ENCODE data around the gene NABP1. TPM values are rescaled to one million over a fixed set of nuclear protein-coding genes. Genes with fewer than 3 reads are reported as not detected.

The NABP1 gene
- total RNA-seq, 1 donor from 2014 or later: 20.5 TPM

GRCh38 chr2:191675807-191676721 is 1.9 kb upstream of the NABP1 start:
- Mint-ChIP-seq H3K36me3 (ENCODE audit: low read depth, unreplicated experiment) (peaks cover 4% of the 10 kb centered on the region), H3K27ac (ENCODE audit: unreplicated experiment) (peak overlapping the region; percentile 96), H3K9me3 (ENCODE audit: unreplicated experiment) (no peaks in the 10 kb centered on the region), H3K27me3 (ENCODE audit: unreplicated experiment) (peaks cover 12% of the 10 kb centered on the region), H3K4me1 (ENCODE audit: unreplicated experiment) (peaks cover 27% of the 10 kb centered on the region), H3K4me3 (ENCODE audit: unreplicated experiment) (peak overlapping the region; percentile 14)
- TF ChIP-seq, protein P1, sequence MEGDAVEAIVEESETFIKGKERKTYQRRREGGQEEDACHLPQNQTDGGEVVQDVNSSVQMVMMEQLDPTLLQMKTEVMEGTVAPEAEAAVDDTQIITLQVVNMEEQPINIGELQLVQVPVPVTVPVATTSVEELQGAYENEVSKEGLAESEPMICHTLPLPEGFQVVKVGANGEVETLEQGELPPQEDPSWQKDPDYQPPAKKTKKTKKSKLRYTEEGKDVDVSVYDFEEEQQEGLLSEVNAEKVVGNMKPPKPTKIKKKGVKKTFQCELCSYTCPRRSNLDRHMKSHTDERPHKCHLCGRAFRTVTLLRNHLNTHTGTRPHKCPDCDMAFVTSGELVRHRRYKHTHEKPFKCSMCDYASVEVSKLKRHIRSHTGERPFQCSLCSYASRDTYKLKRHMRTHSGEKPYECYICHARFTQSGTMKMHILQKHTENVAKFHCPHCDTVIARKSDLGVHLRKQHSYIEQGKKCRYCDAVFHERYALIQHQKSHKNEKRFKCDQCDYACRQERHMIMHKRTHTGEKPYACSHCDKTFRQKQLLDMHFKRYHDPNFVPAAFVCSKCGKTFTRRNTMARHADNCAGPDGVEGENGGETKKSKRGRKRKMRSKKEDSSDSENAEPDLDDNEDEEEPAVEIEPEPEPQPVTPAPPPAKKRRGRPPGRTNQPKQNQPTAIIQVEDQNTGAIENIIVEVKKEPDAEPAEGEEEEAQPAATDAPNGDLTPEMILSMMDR (IDR thresholded peaks at IDR 0.05; ENCODE audit: unreplicated experiment): no peak
- DNase-seq (ENCODE audit: low spot score): peak; percentile 15

GRCh38 chr2:191676790-191677645 is 918 bp upstream of the NABP1 start:
- TF ChIP-seq, protein P1 (IDR thresholded peaks at IDR 0.05; ENCODE audit: unreplicated experiment): no peak
- Mint-ChIP-seq H3K9me3 (ENCODE audit: unreplicated experiment) (no peaks in the 10 kb centered on the region), H3K4me3 (ENCODE audit: unreplicated experiment) (peak overlapping the region; percentile 93), H3K4me1 (ENCODE audit: unreplicated experiment) (peaks cover 27% of the 10 kb centered on the region), H3K27ac (ENCODE audit: unreplicated experiment) (peak overlapping the region; percentile 96), H3K27me3 (ENCODE audit: unreplicated experiment) (peaks cover 12% of the 10 kb centered on the region), H3K36me3 (ENCODE audit: low read depth, unreplicated experiment) (peaks cover 4% of the 10 kb centered on the region)
- no peak for DNase-seq (ENCODE audit: low spot score)

DNA sequence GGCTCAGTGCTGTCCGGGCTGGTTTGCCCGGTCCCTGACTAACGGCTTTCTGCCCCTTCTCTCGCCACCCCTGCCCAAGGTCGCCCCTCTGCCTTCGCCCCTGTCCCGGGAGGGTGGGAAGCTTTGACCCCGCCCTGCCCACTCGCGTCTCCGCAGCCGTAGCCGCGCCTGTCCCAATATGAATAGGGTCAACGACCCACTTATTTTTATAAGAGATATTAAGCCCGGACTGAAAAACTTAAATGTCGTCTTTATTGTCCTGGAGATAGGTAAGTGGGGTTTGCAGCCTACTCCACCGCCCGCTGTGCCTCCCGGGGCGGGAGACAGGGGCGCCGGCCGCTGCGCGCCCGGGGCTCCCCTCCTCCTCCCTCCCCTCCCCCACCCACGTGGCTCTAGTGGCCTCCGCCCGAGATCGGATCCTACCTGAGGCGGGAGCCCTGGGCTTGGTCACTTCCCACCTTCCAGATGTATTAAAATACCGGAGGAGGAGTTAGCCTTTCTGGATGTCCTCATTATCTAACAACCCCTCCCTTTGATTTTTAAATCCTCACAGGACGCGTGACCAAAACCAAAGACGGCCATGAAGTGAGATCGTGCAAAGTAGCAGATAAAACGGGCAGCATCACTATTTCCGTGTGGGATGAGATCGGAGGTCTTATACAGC is 633 bp downstream of the NABP1 start:
- DNase-seq (ENCODE audit: low spot score): peak; percentile 43
- Mint-ChIP-seq H3K27ac (ENCODE audit: unreplicated experiment) (peak overlapping the region; percentile 84), H3K4me1 (ENCODE audit: unreplicated experiment) (peaks cover 27% of the 10 kb centered on the region), H3K27me3 (ENCODE audit: unreplicated experiment) (peaks cover 14% of the 10 kb centered on the region), H3K36me3 (ENCODE audit: low read depth, unreplicated experiment) (peaks cover 4% of the 10 kb centered on the region), H3K4me3 (ENCODE audit: unreplicated experiment) (peak overlapping the region; percentile 92), H3K9me3 (ENCODE audit: unreplicated experiment) (no peaks in the 10 kb centered on the region)
- TF ChIP-seq, protein P1 (IDR thresholded peaks at IDR 0.05; ENCODE audit: unreplicated experiment): no peak

GRCh38 chr2:191679818-191680600 is 2.1 kb downstream of the NABP1 start:
- Mint-ChIP-seq H3K27ac (ENCODE audit: unreplicated experiment) (peak overlapping the region; percentile 72), H3K4me3 (ENCODE audit: unreplicated experiment) (peak overlapping the region; percentile 56), H3K36me3 (ENCODE audit: low read depth, unreplicated experiment) (peaks cover 4% of the 10 kb centered on the region), H3K27me3 (ENCODE audit: unreplicated experiment) (peaks cover 14% of the 10 kb centered on the region), H3K4me1 (ENCODE audit: unreplicated experiment) (peaks cover 27% of the 10 kb centered on the region), H3K9me3 (ENCODE audit: unreplicated experiment) (no peaks in the 10 kb centered on the region)
- no peak for DNase-seq (ENCODE audit: low spot score)
- TF ChIP-seq, protein P1 (IDR thresholded peaks at IDR 0.05; ENCODE audit: unreplicated experiment): no peak
